Measurements from ENCODE around the gene AOAH.

AOAH gene

DNA sequence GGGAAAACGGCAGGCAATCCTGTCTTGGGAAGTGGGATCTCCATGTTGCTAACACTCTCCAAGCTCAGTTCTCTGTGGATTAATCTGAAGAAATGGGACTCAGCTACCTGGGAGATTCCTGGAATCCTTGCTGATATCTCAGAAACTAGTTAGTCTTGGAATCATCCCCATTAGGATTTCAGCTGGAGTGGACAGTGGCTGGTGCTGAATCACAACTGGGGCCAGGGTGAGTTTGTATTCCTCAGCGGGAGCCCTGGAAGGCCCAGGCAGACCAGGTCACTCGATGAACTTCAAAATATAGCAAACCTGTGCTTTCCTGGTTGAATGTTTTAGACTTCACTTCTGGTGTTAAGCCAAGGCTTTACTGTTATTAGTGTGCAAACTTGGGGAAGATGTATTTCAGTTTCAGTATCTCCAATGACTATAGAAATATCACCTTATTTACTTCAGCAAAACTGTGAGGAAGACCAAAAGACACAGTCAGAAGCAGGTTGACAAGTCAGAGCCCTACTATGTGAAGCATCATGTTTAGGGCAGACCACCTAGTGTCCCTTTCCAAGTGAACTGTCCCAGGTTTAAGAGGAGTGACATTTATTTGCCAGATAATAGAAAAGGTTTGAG is 126.1 kb downstream of the AOAH start:
- no peak for DNase-seq

DNA sequence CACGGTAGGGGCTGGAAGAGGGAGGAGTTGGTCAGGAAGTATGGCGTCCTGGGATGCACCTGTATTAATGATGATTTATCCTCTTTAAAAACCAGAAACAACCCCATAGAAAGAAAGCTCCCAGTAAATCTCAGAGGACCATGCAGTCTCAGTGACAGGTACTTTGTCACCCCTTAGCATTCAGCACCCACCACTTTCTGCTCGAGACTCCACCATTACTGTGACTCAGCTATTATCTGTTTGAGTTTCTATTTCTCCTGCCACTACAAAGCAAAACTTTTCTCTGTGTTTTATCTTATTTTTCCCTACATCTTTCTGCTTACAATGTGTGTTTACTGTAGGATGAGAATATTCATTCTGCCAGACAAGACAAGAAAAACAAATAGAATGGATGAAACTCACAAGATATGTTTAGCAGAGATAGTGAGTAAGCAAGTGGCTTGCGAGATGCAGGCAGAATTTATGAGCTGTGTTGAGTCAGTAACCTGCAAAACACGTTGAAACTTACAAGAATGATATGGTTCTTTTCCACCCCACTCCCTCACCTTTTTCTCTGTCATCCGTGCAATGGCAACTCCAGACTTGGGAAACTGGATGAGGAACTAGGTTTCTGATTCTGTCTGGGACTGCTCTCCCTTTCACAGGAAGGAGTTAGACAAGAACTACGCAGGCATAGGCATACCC is 127.1 kb downstream of the AOAH start:
- DNase-seq = no peak

DNA sequence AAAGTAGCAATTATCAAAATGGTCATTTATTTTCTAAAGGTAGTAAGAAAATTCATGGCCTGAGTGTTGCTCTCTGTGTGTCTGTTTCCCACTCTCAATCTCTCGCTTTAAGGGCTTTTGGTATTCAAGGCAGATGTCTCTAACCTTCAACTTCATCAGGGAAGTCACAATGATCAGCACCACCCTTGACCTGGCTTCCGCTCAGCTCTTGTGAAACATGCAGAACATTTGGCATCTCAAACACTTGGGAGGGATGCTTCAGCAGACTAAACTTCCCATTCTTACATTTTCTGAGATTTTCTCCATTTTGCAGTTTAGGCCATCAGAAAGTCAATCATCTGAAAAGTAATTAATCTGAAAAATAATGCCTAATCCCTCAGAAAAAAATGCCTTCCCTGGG is 129.8 kb downstream of the AOAH start:
- no peak for DNase-seq

DNA sequence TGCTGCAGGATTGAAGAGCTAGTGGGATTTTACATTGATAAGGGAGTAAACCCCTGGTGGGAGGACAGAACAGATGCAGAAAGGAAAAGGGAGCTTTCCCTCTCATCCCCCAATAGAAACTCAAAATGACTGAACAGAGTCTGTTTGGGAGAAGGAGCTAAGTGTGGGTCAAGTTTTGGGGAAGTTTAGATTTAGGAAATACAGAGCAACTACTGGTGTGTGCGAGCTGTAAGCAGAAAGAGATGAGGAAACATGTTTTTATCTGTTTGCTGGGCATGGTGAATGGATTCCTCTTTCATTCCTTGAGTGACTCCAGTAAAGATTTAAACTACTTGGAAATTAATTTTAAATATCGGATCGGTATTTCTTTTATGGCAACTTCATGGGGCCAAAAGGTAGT is 132.7 kb downstream of the AOAH start:
- no peak for DNase-seq

DNA sequence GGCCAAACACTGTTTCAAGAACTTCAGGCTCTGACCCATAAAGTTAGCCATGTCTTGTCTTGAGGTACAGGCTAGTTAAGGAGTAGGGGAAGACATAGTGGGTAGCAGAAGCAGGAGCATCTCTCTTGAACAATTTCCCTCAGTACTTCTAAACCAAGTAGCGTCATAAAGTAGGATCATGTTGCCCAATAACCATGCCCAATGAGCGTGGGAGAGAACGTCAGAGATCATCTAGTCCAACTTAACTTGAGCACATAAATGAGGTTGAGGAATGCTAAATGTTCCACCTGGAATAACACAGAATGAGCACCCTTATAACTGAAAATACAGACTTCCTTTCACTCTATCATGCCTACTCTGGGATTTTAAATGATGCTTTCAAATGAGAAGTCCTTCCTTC is 134.9 kb downstream of the AOAH start:
- no peak for DNase-seq

DNA sequence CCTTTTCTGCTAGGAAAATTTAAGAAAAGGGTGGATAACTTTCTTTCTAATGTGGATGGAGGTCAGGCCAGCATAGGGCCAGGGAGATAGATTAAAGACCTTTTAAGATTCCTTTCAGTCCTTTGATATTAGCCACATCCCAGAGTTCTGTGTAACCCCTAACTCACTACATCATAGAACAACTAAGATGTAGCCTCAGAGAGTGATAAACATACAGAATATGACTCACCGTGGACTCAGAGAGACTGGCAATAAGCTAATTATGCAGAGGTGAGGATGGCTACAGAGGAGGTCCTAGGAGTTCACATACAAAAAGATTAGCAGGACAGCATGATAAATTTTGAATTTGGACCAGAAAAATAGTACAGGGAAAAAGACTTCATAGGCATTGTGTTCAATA is 141.0 kb downstream of the AOAH start:
- DNase-seq = no peak

DNA sequence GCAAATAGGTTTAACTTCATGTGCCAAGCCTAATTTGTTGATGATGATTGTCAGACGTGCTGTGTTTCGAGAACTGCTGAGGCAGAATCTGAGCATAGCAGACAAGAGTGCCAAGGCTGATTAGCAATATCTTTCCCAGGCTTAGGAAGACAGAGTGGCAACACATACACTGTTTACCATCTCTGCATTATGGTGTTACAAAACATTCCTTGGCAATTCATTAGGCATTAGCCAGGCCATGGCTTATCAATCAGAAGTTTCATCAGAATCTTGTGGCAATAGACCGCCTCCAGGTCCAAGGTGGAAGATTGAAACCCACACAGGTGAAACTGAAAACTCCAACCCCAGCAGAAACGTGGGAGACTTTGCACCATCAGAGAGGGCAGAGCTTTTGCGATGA is 148.5 kb downstream of the AOAH start:
- DNase-seq = no peak

DNA sequence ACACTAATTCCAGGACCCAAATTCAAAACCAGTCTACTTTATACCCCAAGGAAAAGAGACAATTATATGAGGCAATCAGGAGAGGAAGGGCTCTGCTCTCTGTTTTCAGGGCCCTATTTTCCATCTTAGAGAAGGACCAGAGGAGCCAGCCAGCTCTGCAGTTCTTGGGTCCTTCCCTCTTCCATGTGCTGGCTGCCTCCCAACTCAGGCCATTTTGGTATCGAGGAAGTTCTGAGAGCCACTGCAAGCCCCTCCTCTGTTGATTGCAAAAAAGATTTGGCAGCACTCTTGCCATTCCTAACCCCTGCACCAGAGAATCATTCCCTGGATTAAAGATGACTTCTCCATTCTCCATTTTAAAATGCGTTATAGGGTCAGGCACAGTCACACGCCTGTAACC is 151.2 kb downstream of the AOAH start:
- DNase-seq = no peak

DNA sequence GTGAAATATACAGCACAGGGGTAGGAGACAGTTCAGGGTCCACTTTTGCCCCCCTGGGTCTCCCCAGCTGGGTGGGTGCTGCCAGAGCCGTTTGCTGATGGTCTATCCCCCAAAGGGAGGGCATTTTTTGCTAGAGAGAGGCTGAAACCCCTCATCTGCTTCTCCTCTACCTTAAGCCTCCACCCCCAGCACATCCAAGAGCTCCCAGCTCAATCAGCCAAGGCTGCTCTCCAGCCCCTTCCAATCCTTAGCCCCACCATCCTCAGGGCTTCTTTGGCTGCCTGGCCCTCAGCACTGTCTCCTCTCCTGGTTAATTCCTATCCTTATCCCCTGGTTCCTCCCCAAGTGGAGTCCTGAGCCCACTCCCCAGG is 153.1 kb downstream of the AOAH start:
- no peak for DNase-seq

DNA sequence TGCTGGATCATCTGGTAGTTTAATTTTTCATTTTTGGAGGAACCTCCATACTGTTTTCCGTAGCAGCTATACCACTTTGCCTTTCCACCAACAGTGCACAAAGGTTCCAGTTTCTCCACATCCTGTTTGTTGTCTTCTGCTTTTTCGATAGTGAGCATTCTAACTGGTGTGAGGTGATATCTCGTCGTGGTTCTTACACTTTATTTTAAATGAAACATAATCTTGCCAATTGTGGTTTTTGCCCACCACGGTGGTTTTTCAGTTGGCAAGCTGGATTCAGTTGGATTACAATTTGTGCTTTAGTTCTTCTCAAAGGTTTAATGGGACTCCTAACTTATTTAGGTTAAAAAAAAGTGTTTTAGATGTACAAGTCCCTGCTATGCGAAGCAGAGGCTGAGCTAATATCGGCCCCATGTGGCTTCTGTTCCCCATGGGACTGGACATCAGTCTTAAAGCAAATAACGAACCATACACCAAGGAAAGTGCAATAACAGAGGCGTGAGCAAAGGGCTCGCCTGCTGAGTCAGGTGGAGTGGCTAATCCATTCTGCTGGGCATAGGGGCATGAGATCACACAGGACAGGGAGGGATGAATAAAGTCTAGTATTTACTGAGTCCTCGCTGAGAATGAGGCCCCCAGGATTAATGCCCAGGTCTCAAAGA is 153.6 kb downstream of the AOAH start:
- no peak for DNase-seq

DNA sequence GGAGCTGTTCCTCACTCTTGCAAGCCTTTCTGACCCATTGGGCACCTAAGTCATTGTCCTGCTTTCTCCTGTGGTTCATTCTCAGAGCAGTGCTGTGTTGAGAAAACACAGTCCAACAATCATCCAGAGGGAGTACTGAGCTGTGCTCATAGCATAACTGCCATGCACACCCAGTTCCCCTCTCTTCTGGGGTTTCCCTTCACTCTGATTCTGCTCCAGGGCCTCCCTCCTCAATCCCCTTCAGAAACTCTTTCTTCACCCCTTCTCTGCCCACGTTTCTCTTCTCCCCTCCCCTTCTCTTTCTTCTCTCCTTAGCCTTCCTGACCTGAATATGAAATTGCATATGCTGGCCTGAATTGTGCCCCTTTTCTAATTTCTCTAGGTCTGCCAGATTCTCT is 155.8 kb downstream of the AOAH start:
- no peak for DNase-seq

DNA sequence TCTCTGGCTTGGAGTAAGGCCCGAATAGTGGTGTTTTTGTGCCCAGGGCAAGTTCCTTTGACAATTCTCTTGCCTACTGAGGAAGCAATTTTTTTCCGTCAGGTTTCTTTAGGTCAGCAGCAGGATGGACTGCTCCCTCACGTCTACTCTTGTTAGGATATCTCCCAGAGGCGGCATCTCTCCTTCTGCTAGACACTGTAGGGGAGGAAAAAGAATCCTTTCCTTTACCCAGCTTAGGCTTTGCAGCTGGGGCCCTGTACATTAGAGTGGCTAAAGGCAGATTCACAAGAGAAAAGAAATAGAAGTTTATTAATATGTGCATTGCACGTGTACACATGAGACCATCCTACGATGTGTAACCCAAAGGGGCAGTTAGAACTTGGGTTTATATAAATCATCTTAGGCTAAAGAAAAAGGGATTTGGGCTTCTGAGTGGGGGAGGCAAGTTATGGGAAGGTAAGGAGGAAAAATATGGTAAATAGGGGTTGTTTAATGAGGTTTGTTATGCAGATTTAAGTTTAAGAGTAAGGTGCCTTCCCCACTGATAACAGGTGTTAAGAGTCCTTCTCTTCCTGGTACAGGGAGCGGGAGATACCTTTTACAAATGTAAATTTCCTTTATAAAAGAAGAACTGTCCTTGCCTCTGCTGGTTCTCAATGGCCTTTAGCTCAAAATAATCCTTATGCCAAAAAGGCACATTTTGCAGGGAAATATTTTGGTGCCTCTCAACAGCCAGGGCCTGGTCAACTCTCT is 156.4 kb downstream of the AOAH start:
- DNase-seq = no peak

DNA sequence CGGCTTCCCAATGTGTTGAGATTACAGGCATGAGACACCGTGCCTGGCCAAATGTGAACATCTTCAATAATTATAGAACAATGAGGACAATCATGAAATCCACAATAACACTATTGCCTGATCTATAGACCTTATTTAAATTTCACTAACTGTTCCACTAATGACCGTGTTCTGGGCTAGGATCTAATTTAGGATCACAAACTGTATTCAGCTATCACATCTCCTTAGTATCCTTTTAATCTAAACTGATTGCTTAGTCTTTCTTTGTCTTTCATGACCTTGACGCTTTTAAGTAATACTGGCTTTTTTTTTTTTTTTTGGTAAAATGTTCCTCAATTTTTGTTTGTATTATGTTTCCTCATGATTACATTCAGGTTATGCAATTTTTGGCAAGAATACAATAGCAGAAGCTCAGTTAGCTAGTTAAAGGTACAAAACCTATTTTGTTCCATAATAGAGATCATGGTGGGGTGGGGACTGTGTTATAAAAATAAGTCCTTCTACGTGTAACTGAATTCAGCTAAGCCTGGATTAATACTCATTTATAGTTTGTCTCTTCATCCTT is 158.4 kb downstream of the AOAH start:
- DNase-seq = no peak

DNA sequence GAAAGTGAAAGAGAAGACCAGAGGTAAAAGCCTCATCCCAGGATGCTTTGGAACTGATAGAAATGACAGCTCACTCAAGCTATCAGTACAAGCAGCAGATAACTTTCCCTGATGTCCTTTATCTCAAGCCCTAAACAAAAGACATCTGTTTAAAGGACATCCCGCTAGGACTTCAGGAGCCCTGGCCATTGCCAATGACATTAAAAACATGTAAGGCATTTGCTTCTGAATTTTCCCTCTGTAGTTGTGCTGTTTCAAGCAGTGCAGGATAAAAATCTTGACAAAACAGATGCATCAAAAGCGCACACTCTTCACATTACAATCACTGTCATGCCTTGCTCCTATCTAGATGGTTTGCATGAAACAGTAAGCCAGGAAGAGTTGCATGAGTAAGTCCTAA is 159.8 kb downstream of the AOAH start:
- no peak for DNase-seq

DNA sequence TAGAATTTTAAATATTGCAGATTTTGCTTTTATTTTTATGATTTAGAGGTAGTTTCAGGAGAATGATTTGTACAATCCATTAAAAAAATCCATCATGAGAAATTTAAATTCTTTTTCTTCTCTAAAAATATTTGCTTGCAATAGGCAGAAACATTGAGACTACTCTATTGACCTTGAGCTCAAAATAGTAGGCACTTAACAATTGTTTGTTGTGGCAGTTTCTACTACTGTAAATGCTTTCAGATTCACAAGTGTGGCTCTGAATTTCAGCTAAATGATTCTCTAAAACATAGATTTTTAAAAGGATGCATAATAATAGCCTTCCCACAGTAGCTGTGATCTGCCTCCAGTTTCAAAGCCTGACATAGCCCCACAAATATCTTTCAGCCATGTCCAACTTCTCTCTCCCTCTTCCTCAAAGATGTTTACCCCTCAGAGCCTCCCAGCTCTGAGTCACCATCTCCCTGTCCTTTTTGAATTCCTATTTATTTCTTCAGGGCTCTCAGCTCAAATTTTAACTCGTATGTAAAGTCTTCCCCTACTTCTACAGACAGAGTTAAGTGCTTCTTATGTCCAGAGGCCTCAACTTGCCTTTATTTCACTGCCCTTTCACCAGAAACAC is 160.5 kb downstream of the AOAH start:
- no peak for DNase-seq

DNA sequence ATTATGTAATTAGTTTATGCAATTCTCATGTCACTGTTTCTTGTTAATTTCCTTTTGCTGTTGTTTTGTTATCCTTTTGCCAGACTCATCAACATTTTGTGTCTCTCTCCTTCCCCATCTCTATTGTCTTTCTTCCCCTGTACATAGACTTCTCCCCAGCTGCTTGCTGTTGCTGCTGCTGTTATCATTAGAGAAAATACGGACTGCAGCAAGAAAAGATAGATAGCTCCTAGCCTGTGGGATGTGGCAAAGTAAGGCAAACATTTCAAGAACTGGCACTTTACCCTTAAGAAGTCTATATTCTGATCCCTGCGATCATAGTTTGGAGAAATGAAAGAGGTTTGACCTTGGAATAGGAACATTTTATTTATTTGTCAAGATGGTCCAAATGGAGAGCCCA is 162.2 kb downstream of the AOAH start:
- DNase-seq = no peak

DNA sequence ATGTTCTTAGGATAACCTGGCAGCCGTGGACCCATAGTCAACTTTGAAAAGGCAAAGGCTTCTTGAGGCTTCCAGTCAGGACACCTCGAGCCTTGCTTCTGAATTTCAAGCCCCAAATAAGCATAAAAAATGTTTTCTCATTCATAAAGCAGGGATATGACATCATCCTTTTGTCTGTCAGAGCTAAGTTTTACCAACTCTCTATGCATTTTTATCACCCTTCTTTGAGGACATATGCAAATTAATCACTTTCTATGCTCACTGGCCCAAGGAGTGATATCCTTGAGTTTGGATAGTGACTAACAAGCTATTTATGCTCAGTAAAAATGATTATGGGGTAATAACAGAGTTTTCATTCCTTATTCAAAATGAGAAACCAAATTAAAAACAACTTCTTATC is 175.3 kb downstream of the AOAH start:
- DNase-seq = no peak

DNA sequence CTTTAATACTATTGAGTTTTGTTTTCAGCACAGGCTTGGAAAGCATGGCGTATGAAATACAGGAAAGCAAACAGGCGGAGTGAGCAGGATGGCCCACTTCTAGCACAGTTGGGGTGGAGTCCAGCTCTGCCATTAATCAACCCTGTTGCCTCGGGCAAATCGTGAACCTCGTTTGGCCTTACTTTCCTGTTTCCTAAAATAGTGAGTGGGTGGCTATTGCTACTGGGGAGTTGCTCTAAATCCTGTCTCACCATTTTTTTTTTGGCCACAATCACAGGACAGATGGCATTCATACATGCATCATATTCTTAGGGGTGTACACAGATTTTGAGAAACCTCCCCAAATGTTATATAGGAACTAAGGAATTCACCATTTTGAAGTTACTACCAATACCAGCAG is 176.9 kb downstream of the AOAH start:
- no peak for DNase-seq

DNA sequence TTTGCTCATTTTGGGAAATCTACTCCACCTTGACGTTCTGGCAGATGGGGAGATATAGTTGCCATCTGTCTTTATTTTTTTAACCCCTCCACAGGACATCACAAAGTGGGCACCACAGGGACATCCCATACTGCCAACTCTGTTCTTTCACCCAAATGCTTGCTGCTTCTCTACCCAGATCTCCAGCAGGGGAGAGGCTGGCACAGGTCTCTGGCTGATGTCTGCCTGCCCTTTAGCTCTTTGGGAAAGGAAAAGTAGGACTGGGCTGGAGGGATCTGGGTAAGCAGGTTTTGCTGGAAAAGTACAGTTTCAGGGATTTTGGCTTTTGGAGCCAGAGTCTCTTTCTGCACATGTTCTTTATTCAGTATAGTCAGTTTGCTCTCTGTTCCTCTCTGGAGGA is 178.0 kb downstream of the AOAH start:
- DNase-seq = no peak

DNA sequence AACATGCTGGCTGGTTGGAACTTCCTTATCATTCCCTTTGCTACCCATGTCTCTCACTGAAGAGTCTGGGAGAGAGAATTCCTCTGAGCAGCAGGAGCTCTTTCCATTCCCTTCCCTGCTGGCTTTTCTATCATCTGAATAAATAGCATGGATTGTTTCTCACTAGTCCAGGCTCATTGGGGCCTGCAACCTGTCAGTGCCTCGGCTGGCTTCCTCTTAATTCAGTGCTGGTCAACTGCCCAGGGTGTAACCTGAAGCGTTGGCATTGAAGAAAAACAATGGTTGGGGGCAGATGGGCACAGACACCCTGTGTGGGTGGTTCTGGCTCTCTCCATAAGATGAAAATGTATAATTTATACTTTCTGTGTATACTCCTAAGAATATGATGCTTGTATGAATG is 179.0 kb downstream of the AOAH start:
- no peak for DNase-seq

DNA sequence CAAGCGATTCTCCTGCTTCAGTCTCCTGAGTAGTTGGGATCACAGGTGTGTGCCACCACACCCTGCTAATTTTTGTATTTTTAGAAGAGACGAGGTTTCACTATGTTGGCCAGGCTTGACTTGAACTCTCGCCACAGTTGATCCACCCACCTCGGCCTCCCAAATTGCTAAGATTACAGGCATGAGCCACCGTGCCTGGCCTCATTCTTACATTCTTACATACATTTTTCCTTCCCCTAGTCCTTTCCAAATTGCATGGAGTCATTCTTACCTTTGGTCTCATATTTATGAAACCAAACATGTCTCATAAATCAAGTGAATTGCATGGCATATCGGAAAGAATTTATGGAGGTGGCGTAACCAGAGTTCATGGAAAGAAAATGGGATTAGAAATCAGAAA is 186.2 kb downstream of the AOAH start:
- DNase-seq = no peak

DNA sequence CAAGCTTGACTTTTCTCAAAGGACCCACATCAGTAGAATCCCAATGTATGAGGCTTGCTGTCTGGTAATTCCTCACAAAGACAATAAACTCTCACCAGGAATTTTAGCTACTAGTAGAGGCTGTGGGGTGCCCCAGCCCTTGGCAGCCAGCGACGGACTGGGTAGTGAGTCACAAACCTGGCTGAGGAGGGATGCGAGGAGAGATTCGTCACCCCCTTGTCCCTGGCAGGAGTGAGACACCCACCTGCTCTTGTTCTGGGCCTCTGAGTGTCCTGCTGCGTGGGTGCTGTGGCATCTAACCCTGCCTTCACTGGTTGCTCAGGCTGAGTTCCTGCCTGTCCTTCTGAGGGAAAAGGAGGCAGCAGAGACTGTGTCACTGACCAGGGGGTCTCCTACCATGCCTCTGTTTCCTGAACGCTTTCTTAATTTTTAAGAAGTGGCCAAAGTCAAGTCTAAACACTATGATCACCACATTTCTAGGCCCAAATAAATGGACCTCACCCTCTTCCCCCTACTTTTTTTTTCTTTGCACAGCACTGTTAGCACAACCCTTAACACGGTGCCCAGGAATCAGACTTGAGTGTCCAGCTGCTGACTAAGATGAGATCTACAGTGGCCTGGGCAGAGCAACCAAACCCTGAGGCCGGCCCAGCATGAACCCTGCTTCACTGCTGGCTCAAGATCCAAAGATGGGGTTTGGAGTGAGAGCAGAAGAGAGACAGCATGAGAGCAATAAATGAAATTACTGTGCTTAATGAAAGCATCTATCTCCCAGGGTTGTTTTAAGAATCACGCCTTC is 188.2 kb downstream of the AOAH start:
- DNase-seq = no peak

All from activated CD4-positive, alpha-beta T cell treated with anti-CD3 and anti-CD28 coated beads for 4 hours (primary cell).